Esophagus squamous epithelium (tissue), 4 donors: ENCODE measurements around the gene DCTN2.

Experiments
- POLR2A ChIP-seq, 4 donors: fragments of 450-650 bp; IDR thresholded peaks; one replicate each; pipeline ENCODE4 v1.6.1; 2017; ENCODE audit warnings: antibody characterized with exemption in 4 of 4, mild to moderate bottlenecking in 4 of 4, moderate library complexity in 3 of 4
- TF ChIP-seq, protein P1 (sequence below), 6 experiments: fragments of 450-650 bp in 4 of 6; fragments of 200-600 bp in 2 of 6; sonication (generic) in 2 of 6; IDR thresholded peaks; one replicate each; pipeline ENCODE4 v1.5.1; 2016 to 2019; ENCODE audit warnings: antibody characterized with exemption in 6 of 6, mild to moderate bottlenecking in 4 of 6, moderate library complexity in 4 of 6

DNA sequence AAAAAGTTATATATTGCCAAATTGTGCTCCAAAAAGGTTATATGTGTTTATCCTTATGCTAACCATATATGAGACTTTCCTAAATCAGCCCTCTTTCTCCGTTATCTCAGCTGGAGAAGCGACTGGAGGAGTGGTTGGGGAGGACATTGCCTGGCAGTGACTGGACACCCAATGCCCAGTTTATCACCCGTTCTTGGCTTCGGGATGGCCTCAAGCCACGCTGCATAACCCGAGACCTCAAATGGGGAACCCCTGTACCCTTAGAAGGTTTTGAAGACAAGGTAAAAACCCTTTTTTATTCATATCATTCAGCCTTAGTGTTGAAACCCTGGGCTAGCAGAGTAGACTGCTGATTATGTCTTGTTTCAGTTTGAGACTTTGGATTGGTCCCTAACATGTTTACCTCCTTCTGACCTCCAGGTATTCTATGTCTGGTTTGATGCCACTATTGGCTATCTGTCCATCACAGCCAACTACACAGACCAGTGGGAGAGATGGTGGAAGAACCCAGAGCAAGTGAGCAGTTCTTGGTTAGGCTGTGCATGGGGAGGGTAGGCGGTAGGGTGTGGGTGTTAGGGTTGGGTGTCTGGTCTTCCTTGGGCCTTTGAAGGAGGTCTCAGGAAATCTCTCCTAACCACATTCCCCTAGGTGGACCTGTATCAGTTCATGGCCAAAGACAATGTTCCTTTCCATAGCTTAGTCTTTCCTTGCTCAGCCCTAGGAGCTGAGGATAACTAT, 35.2 kb downstream of the DCTN2 start:
- TF ChIP-seq, protein P1, sequence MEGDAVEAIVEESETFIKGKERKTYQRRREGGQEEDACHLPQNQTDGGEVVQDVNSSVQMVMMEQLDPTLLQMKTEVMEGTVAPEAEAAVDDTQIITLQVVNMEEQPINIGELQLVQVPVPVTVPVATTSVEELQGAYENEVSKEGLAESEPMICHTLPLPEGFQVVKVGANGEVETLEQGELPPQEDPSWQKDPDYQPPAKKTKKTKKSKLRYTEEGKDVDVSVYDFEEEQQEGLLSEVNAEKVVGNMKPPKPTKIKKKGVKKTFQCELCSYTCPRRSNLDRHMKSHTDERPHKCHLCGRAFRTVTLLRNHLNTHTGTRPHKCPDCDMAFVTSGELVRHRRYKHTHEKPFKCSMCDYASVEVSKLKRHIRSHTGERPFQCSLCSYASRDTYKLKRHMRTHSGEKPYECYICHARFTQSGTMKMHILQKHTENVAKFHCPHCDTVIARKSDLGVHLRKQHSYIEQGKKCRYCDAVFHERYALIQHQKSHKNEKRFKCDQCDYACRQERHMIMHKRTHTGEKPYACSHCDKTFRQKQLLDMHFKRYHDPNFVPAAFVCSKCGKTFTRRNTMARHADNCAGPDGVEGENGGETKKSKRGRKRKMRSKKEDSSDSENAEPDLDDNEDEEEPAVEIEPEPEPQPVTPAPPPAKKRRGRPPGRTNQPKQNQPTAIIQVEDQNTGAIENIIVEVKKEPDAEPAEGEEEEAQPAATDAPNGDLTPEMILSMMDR (IDR thresholded peaks at IDR 0.05), result no peak
- no peak for TF ChIP-seq POLR2A (IDR thresholded peaks at IDR 0.05)
